ENCODE measurements around the gene GLTP. TPM values are rescaled to one million over a fixed set of nuclear protein-coding genes. Genes with fewer than 3 reads are reported as not detected.

The GLTP gene
- total RNA-seq, 1 experiment from 2014 or later, result 27.7 TPM

DNA sequence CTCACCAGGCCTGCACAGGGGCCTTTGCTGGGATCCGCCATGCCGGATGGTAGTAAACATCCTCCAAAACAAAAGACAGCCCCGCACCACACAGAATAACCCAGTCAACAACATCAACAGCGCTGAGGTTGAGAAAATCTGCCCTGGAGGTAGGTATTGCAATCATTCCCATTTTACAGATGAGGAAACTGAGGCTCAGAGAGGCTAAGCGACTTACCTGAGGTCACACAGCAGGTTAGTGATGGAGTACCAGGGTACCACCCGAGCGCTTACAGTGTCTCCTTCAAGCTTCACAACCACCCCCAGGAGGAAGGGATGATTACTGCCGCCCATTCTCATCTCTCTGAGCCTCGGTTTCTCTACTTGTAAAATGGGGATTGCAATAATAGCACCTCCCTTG is 62.1 kb downstream of the GLTP start:
- Mint-ChIP-seq H3K27me3 (ENCODE audit: unreplicated experiment) (no peaks in the 10 kb centered on the region), H3K36me3 (ENCODE audit: insufficient read depth, unreplicated experiment) (peaks cover 4% of the 10 kb centered on the region), H3K27ac (ENCODE audit: unreplicated experiment) (no peak overlapping the region), H3K4me3 (ENCODE audit: low read depth, unreplicated experiment) (no peak overlapping the region), H3K4me1 (ENCODE audit: low read depth, unreplicated experiment) (peaks cover 28% of the 10 kb centered on the region), H3K9me3 (ENCODE audit: low read depth, unreplicated experiment) (no peaks in the 10 kb centered on the region)
- intact Hi-C loops (cut with micrococcal nuclease; ENCODE audit: unreplicated experiment), result no loop called here
- CTCF ChIA-PET, result no interaction called here
- DNase-seq, result no peak
- no TSS peak for BruUV-seq (replicated peaks)
- TF ChIP-seq CTCF (IDR thresholded peaks at IDR 0.05; ENCODE audit: unreplicated experiment), result no peak

DNA sequence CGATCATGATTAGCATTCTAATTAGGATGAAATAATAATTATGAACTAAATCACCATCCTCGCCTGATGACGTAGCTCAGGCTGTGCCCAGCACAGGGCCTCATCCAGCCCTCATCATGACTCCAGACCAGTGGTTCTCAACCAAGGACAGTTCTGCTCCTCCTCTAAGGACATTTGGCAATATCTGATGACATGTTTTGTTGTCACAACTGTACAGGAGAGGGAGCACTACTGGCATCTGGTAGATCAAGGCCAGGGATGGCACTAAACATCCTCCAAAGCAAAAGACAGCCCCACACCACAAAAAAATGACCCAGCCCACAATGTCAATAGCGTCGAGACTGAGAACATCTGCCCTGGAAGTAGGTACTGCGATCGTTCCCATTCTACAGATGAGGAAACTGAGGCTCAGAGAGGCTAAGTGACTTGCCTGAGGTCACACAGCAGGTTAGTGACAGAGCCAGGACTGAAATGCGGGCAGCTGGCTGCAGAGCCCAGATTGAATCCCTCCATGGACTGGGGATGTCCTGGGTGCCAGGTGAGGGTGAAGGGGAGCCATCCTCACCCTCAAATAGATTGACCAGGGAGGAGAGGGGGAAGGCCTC is 62.6 kb downstream of the GLTP start:
- Mint-ChIP-seq H3K4me3 (ENCODE audit: low read depth, unreplicated experiment) (no peak overlapping the region), H3K9me3 (ENCODE audit: low read depth, unreplicated experiment) (no peaks in the 10 kb centered on the region), H3K36me3 (ENCODE audit: insufficient read depth, unreplicated experiment) (no peaks in the 10 kb centered on the region), H3K4me1 (ENCODE audit: low read depth, unreplicated experiment) (peaks cover 23% of the 10 kb centered on the region), H3K27me3 (ENCODE audit: unreplicated experiment) (no peaks in the 10 kb centered on the region), H3K27ac (ENCODE audit: unreplicated experiment) (no peak overlapping the region)
- CTCF ChIA-PET, result interaction anchor here (0.9 kb wide), 1 partner anchor 12 kb away, joined by 3 read pairs; no protein-coding TSS in a partner anchor
- intact Hi-C loops (cut with micrococcal nuclease; ENCODE audit: unreplicated experiment), result no loop called here
- no peak for TF ChIP-seq CTCF (IDR thresholded peaks at IDR 0.05; ENCODE audit: unreplicated experiment)
- DNase-seq, result no peak
- BruUV-seq (replicated peaks), result no TSS peak

DNA sequence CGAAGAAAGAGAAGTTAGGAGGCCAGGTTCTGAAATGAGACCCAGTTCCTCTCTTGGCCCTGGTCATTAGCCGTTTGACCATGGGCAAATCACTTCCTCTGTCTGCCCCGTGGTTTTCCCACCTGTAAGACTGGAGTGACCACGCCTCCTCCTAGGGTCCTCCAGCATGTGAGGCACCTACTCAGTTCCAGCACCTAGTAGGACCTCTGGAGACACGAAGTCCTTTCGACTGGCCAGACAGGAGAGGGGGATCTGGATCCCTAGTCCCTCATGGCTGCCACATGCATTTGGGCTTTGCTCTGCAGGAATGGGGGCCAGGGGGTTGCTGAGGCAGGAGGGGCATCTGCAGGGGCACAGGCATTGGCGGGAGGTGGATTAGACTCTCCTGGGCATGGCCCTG is 63.5 kb downstream of the GLTP start:
- Mint-ChIP-seq H3K4me3 (ENCODE audit: low read depth, unreplicated experiment) (no peak overlapping the region), H3K27me3 (ENCODE audit: unreplicated experiment) (no peaks in the 10 kb centered on the region), H3K36me3 (ENCODE audit: insufficient read depth, unreplicated experiment) (no peaks in the 10 kb centered on the region), H3K9me3 (ENCODE audit: low read depth, unreplicated experiment) (no peaks in the 10 kb centered on the region), H3K4me1 (ENCODE audit: low read depth, unreplicated experiment) (peaks cover 14% of the 10 kb centered on the region), H3K27ac (ENCODE audit: unreplicated experiment) (no peak overlapping the region)
- no peak for DNase-seq
- intact Hi-C loops (cut with micrococcal nuclease; ENCODE audit: unreplicated experiment), result no loop called here
- TF ChIP-seq CTCF (IDR thresholded peaks at IDR 0.05; ENCODE audit: unreplicated experiment), result no peak
- CTCF ChIA-PET, result interaction anchor here (0.9 kb wide), 1 partner anchor 11 kb away, joined by 3 read pairs; no protein-coding TSS in a partner anchor
- BruUV-seq (replicated peaks), result no TSS peak

GRCh38 chr12:109815757-109816617 is 64.4 kb downstream of the GLTP start:
- intact Hi-C loops (cut with micrococcal nuclease; ENCODE audit: unreplicated experiment), result no loop called here
- Mint-ChIP-seq H3K27me3 (ENCODE audit: unreplicated experiment) (no peaks in the 10 kb centered on the region), H3K36me3 (ENCODE audit: insufficient read depth, unreplicated experiment) (no peaks in the 10 kb centered on the region), H3K4me3 (ENCODE audit: low read depth, unreplicated experiment) (no peak overlapping the region), H3K4me1 (ENCODE audit: low read depth, unreplicated experiment) (peaks cover 8% of the 10 kb centered on the region), H3K27ac (ENCODE audit: unreplicated experiment) (no peak overlapping the region), H3K9me3 (ENCODE audit: low read depth, unreplicated experiment) (no peaks in the 10 kb centered on the region)
- TF ChIP-seq CTCF (IDR thresholded peaks at IDR 0.05; ENCODE audit: unreplicated experiment), result no peak
- CTCF ChIA-PET, result interaction anchor here (0.6 kb wide), 1 partner anchor 284 kb away, joined by 3 read pairs; no protein-coding TSS in a partner anchor
- BruUV-seq (replicated peaks), result no TSS peak
- no peak for DNase-seq

Measured in Calu3 (cell line).